ENCODE data around the gene CTCFL.

Gene CTCFL

DNA sequence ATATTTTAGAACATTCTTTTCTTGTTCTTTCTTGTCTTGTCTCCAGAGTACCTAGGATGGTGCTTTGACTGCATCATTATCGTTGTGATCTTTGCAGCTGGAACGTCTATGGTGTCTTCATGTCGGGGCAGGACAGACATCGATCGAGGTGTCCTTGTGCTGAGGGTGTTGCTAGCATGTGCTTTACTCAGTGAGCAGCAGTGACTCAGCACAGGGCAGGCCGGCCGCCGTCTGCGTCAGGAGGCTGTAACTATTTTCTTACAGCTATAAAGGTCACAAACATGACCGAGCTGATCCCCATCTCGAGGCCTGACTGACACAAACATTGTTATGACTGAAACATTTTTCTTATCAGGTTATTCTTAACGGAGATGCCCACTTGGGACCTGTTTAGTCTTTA is 14.9 kb upstream of the CTCFL start:
- no peak for DNase-seq (ENCODE audit: extremely low read depth, low read depth)
- TF ChIP-seq, protein P1, sequence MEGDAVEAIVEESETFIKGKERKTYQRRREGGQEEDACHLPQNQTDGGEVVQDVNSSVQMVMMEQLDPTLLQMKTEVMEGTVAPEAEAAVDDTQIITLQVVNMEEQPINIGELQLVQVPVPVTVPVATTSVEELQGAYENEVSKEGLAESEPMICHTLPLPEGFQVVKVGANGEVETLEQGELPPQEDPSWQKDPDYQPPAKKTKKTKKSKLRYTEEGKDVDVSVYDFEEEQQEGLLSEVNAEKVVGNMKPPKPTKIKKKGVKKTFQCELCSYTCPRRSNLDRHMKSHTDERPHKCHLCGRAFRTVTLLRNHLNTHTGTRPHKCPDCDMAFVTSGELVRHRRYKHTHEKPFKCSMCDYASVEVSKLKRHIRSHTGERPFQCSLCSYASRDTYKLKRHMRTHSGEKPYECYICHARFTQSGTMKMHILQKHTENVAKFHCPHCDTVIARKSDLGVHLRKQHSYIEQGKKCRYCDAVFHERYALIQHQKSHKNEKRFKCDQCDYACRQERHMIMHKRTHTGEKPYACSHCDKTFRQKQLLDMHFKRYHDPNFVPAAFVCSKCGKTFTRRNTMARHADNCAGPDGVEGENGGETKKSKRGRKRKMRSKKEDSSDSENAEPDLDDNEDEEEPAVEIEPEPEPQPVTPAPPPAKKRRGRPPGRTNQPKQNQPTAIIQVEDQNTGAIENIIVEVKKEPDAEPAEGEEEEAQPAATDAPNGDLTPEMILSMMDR (IDR thresholded peaks at IDR 0.05; ENCODE audit: low read depth, low read length): no peak

DNA sequence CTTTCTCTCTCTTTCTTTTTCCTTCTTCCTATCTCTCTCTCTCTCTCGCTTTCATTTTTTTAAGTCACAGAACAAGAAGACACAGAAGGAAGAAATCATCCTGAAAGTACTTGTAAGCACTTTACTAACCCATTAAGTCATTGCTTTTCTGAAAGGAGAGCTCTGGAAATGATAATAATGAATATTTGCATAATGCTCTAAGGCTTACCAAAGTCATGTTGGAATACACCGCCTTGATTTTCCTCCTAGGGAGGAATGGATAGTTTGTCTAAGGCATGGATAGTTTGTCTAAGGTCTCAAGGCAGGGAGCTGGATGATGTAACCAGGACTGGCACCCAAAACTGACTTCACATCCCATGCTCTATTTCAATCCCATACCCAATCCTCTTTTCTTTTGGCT is 12.9 kb upstream of the CTCFL start:
- no peak for DNase-seq (ENCODE audit: extremely low read depth, low read depth)
- TF ChIP-seq, protein P1 (IDR thresholded peaks at IDR 0.05; ENCODE audit: low read depth, low read length): no peak

DNA sequence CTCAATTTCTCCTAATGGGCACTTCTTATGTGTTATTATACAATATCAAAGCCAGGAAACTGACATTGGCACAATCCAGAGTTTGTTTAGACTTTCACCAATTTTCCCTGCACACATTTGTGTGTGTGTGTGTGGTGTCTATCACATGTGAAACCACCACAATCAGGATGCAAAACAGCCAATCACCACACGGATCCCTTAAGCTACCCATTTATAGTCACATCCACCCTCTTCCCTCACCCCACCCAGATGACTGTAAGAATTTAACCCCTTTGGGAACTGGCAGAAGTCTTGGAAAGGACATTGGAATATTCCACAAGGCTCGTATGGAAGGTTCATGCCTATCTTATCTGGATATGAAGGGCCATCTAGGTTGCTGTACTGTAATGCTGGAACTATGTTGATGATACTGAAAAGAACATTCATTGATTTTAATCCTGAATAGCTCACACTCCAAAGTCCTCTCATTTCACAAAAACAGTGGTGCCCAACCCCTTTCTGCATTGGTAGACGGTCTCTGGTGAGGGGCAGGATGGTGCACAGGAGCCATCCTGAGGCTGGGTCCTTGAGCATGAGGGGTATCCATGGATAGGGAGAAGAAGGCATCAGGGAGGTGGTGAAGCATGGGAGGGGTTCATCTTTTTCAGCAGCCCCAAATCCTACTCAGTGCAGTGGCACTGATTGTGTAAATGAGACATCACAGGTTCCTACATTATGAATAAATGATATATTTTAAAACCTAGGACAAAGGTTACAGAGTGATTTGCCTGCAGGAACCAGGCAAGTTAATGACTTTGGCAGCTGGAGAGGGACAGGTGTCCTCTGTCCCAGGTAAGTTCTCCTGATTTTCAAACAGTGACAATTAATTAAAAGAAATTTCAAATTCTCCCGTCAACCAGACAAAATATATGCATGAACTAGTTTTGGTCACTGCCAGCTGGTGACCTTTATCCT is 12.1 kb upstream of the CTCFL start:
- TF ChIP-seq, protein P1 (IDR thresholded peaks at IDR 0.05; ENCODE audit: low read depth, low read length): no peak
- no peak for DNase-seq (ENCODE audit: extremely low read depth, low read depth)

DNA sequence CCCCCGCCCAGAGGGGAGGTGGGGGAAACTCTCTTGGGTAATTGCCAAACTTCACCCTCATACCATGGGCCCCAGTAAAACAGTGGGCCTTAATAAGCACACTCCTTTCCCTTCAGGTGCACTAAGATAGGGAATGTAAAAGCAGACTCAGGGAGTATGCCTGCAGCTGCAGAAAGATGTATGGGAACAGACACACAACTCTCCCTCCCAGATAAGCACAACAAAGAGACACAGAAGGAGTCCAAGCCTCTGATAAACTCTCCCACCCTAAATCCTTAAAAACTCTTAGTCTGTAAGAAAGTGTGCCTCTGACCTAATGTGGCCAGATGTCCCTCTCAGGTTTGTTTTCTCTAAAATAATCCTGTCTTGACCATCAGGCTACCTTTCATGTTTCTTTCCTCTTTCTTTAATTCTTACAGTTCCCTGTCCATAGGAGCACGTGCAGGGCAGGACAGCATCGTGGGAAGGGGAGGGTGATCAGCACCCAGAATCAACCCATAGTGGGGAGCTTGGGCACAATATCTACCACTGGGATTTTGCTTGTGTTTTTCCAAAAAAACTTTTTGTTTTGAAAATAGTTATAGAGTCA is 11.3 kb upstream of the CTCFL start:
- no peak for DNase-seq (ENCODE audit: extremely low read depth, low read depth)
- TF ChIP-seq, protein P1 (IDR thresholded peaks at IDR 0.05; ENCODE audit: low read depth, low read length): no peak

DNA sequence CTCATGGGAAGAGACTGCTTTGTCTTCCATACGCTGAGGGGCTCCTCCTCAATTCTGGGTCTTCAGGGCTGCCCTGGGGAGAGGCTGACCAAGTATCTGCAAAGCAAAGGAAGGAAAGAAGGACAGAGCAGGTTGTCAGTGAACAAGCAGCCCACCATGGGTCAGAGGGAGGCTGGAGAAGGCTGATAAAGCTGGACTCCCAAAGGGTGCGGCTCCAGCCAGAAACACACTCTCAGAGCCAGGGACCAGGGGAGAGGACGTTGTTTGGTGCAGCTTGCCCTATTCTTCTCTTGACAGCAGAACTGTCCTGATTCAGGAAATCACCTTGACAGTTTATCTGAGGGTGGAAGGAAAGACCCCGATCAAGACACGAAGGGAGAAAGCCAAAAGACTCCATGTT is 10.4 kb upstream of the CTCFL start:
- DNase-seq (ENCODE audit: extremely low read depth, low read depth): no peak
- TF ChIP-seq, protein P1 (IDR thresholded peaks at IDR 0.05; ENCODE audit: low read depth, low read length): no peak

DNA sequence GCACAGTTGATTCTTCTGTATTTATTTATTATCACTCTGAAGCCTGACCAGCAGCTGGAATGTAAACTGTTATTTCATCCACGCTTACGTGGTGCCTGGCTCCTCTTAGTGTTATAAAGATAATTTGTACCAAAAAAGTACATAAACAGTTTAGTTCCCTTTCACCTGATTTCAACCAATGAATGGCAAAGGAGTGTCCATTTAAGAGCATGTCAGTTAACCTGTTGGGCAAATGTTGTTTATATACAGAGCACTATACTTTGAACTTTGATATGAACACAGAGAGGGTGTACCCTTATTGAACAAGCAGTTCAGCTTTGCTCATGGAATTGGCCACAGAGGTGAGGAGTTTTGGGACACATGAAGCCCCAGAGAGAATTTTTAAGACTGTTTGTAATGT is 7.2 kb upstream of the CTCFL start:
- DNase-seq (ENCODE audit: extremely low read depth, low read depth): no peak
- TF ChIP-seq, protein P1 (IDR thresholded peaks at IDR 0.05; ENCODE audit: low read depth, low read length): no peak

DNA sequence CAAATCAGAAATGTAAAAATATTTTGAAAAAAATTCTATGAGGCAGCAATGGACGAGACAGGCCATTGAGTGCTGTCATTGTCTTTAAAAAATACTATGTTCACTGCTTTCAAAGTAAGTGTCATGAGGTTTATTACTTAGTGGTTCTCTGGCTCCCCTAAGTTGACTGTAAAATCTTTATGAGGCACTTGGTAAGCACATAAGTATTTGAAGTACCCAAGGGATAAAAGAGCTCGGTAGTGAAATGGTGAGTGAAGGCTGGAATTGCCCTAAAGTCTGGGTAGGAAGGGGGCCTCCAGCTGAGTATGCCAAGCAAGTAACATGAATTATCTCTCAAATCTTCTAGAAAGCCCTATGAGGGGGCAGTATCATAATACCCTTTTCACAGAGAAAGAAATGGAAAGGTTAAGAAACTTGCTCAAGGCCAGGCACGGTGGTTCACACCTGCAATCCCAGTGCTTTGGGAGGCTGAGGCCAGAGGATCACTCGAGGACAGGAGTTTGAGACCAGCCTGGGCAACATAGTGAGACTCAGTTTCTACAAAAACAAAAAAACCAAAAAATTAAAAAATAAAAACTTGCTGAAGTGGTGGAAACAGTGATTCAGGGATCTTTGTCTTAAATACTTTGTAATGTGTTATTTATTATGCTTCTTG is 5.5 kb upstream of the CTCFL start:
- TF ChIP-seq, protein P1 (IDR thresholded peaks at IDR 0.05; ENCODE audit: low read depth, low read length): no peak
- DNase-seq (ENCODE audit: extremely low read depth, low read depth): no peak
